PC-3 (cell line): ENCODE measurements around the gene DGCR2. TPM values are rescaled to one million over a fixed set of nuclear protein-coding genes. Genes with fewer than 3 reads are reported as not detected.

Experiments
- ATAC-seq: fragments of 200-7000 bp; cut with Tn5 transposase; 2 replicates; pipeline ENCODE4 v1.9.1; 2020; ENCODE audit warnings: mild to moderate bottlenecking, moderate library complexity
- BruUV-seq: library from RNA; stranded (reverse); fragments of 400-500 nt; replicated peaks from 2 replicates; lab custom pipeline; 2021; lab: Mats Ljungman, UMichigan
- CTCF ChIA-PET: fragments of 300-600 bp; sonication (Branson Sonifier 250); formaldehyde crosslinking; loops from one replicate; lab custom pipeline; 2022; ENCODE audit warnings: antibody characterized with exemption; lab: Charles Lee
- POLR2A ChIA-PET: fragments of 300-600 bp; sonication (Branson Sonifier 250); formaldehyde crosslinking; loops from one replicate; lab custom pipeline; 2022; ENCODE audit warnings: antibody characterized with exemption; ENCODE audit not compliant: unreplicated experiment; lab: Charles Lee
- DNase-seq: peaks from one replicate; pipeline ENCODE4 v3.0.0-alpha.2; 2015
- H2AFZ ChIP-seq: fragments of 300-600 bp; sonication (generic); 2 replicates; pipeline ENCODE4 v1.6.0; 2016; ENCODE audit warnings: antibody characterized with exemption, low read length
- H3F3A ChIP-seq: fragments of 300-600 bp; sonication (generic); one replicate; pipeline ENCODE4 v1.6.0; 2017; ENCODE audit warnings: antibody characterized with exemption, low read length, control low read depth, mild to moderate bottlenecking; ENCODE audit not compliant: unreplicated experiment
- H3K27ac ChIP-seq: fragments of 300-600 bp; sonication (generic); 2 replicates; pipeline ENCODE4 v1.5.1; 2016; ENCODE audit warnings: mild to moderate bottlenecking, low read length
- H3K27me3 ChIP-seq: fragments of 300-600 bp; sonication (generic); 2 replicates; pipeline ENCODE4 v1.6.1; 2016; ENCODE audit warnings: low read length, mixed read lengths
- H3K36me3 ChIP-seq: fragments of 300-600 bp; sonication (generic); 2 replicates; pipeline ENCODE4 v1.6.1; 2016; ENCODE audit warnings: low read depth, mixed run types, low read length, mixed read lengths
- H3K4me1 ChIP-seq: fragments of 300-600 bp; sonication (generic); 2 replicates; pipeline ENCODE4 v1.5.1; 2016; ENCODE audit warnings: low read length; ENCODE audit not compliant: insufficient read depth
- H3K4me2 ChIP-seq: fragments of 300-600 bp; sonication (generic); 2 replicates; pipeline ENCODE4 v1.6.0; 2016; ENCODE audit warnings: low read length
- H3K4me3 ChIP-seq: fragments of 300-600 bp; sonication (generic); 2 replicates; pipeline ENCODE4 v1.5.1; 2016; ENCODE audit warnings: mild to moderate bottlenecking, low read length, mixed read lengths
- H3K79me2 ChIP-seq: fragments of 300-600 bp; sonication (generic); 2 replicates; pipeline ENCODE4 v1.6.1; 2017; ENCODE audit warnings: low read length, mixed read lengths
- H3K9ac ChIP-seq: fragments of 300-600 bp; sonication (generic); 2 replicates; pipeline ENCODE4 v1.6.0; 2016; ENCODE audit warnings: mild to moderate bottlenecking, low read length
- H3K9me2 ChIP-seq: fragments of 300-600 bp; sonication (generic); replicated peaks from 2 replicates; pipeline ENCODE4 v1.6.1; 2016; ENCODE audit warnings: mixed run types, low read length, mixed read lengths
- H3K9me3 ChIP-seq: fragments of 300-600 bp; sonication (generic); 2 replicates; pipeline ENCODE4 v1.6.1; 2016; ENCODE audit warnings: low read length, mixed read lengths
- H4K20me1 ChIP-seq: fragments of 300-600 bp; sonication (generic); 2 replicates; pipeline ENCODE4 v1.6.1; 2016; ENCODE audit warnings: low read length, mixed read lengths
- EZH2 ChIP-seq: fragments of 300-600 bp; sonication (generic); IDR thresholded peaks from one replicate; pipeline ENCODE4 v1.6.1; 2017; ENCODE audit warnings: antibody characterized with exemption, mild to moderate bottlenecking, low read length; ENCODE audit not compliant: unreplicated experiment
- EZH2phosphoT487 ChIP-seq: fragments of 300-600 bp; sonication (generic); IDR thresholded peaks from 2 replicates; pipeline ENCODE4 v1.6.1; 2018; ENCODE audit warnings: mild to moderate bottlenecking, antibody characterized with exemption, low read length, borderline replicate concordance
- intact Hi-C: fragments of 100-400 bp; cut with micrococcal nuclease; formaldehyde crosslinking; loops from 2 replicates; pipeline ENCODE4 v1.9.0; 2023
- total RNA-seq: library from RNA; depleted of rRNA; stranded (reverse); fragments of >200 nt; gene quantifications from 2 replicates; pipeline ENCODE4 v1.2.3, GENCODE V29; 2014
- TF ChIP-seq, protein P1 (sequence below): fragments of 300-600 bp; sonication (generic); conservative IDR thresholded peaks from 2 replicates; pipeline ENCODE4 v1.5.1; 2017; ENCODE audit warnings: antibody characterized with exemption, low read depth, mild to moderate bottlenecking, low read length

The DGCR2 gene
- total RNA-seq, 1 experiment from 2014 or later = 36.1 TPM

GRCh38 chr22:19082101-19082500 is 40.1 kb downstream of the DGCR2 start:
- intact Hi-C loops = no loop called here
- no TSS peak for BruUV-seq

GRCh38 chr22:19081351-19081750 is 40.9 kb downstream of the DGCR2 start:
- ATAC-seq = no peak
- no TSS peak for BruUV-seq

More at GRCh38 chr22:19082101-19082500, 40.1 kb downstream of the DGCR2 start:
- H4K20me1 ChIP-seq = no peaks in the 10 kb centered on the region; the same call in 1 of the 2 replicates
- no peaks in the 10 kb centered on the region for H3K27me3 ChIP-seq
- no peak for DNase-seq
- ChIA-PET POLR2A (no interaction called here), CTCF (no interaction called here)
- ATAC-seq = no peak
- no peak overlapping the region for H3K27ac ChIP-seq
- H3K79me2 ChIP-seq = no peaks in the 10 kb centered on the region
- H3K4me2 ChIP-seq = no peak overlapping the region
- no peak overlapping the region for H3K4me3 ChIP-seq
- H3K9me2 ChIP-seq = no peaks in the 10 kb centered on the region
- H3K9ac ChIP-seq = no peak overlapping the region
- no peak overlapping the region for H2AFZ ChIP-seq
- H3K36me3 ChIP-seq = no peaks in the 10 kb centered on the region
- no peaks in the 10 kb centered on the region for H3K9me3 ChIP-seq
- no peaks in the 10 kb centered on the region for H3F3A ChIP-seq
- peaks cover 9% of the 10 kb centered on the region; the same call in 1 of the 2 replicates for H3K4me1 ChIP-seq
- TF ChIP-seq, protein P1, sequence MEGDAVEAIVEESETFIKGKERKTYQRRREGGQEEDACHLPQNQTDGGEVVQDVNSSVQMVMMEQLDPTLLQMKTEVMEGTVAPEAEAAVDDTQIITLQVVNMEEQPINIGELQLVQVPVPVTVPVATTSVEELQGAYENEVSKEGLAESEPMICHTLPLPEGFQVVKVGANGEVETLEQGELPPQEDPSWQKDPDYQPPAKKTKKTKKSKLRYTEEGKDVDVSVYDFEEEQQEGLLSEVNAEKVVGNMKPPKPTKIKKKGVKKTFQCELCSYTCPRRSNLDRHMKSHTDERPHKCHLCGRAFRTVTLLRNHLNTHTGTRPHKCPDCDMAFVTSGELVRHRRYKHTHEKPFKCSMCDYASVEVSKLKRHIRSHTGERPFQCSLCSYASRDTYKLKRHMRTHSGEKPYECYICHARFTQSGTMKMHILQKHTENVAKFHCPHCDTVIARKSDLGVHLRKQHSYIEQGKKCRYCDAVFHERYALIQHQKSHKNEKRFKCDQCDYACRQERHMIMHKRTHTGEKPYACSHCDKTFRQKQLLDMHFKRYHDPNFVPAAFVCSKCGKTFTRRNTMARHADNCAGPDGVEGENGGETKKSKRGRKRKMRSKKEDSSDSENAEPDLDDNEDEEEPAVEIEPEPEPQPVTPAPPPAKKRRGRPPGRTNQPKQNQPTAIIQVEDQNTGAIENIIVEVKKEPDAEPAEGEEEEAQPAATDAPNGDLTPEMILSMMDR = no peak

GRCh38 chr22:19080853-19081252 is 41.4 kb downstream of the DGCR2 start:
- Histone ChIP-seq H3K36me3 (no peaks in the 10 kb centered on the region), H3K9ac (no peak overlapping the region), H3K4me3 (no peak overlapping the region), H3K4me2 (no peak overlapping the region), H3K9me2 (no peaks in the 10 kb centered on the region), H3K27me3 (no peaks in the 10 kb centered on the region), H3K9me3 (no peaks in the 10 kb centered on the region), H4K20me1 (no peaks in the 10 kb centered on the region; the same call in 1 of the 2 replicates), H3K79me2 (no peaks in the 10 kb centered on the region), H3K4me1 (0 out of 2 replicates have a peak, but pooled peaks cover 3% of the 10 kb centered on the region), H3F3A (no peaks in the 10 kb centered on the region), H3K27ac (no peak overlapping the region), H2AFZ (no peak overlapping the region)
- no peak for ATAC-seq
- no peak for DNase-seq
- CTCF ChIA-PET = no interaction called here
- intact Hi-C loops = no loop called here
- BruUV-seq = no TSS peak
- TF ChIP-seq EZH2 (no peak), EZH2phosphoT487 (no peak)
- TF ChIP-seq, protein P1 = no peak
- POLR2A ChIA-PET = no interaction called here

More at GRCh38 chr22:19081351-19081750, 40.9 kb downstream of the DGCR2 start:
- ChIA-PET CTCF (no interaction called here), POLR2A (no interaction called here)
- Histone ChIP-seq H3F3A (no peaks in the 10 kb centered on the region), H3K9me2 (no peaks in the 10 kb centered on the region), H3K79me2 (no peaks in the 10 kb centered on the region), H3K27ac (no peak overlapping the region), H2AFZ (no peak overlapping the region), H3K27me3 (no peaks in the 10 kb centered on the region), H4K20me1 (no peaks in the 10 kb centered on the region; the same call in 1 of the 2 replicates), H3K9me3 (no peaks in the 10 kb centered on the region), H3K36me3 (no peaks in the 10 kb centered on the region), H3K4me2 (no peak overlapping the region), H3K9ac (no peak overlapping the region), H3K4me1 (0 out of 2 replicates have a peak, but pooled peaks cover 3% of the 10 kb centered on the region), H3K4me3 (no peak overlapping the region)
- intact Hi-C loops = no loop called here
- no peak for TF ChIP-seq EZH2
- no peak for DNase-seq
